CD1c-positive myeloid dendritic cell (primary cell): ENCODE measurements around the gene DBNDD2.
A peak's percentile ranks its signal among the peaks of the same experiment; 100 is the strongest.

Experiments used
- DNase-seq: peaks from one replicate; pipeline ENCODE4 v3.0.0-alpha.2; 2016; ENCODE audit errors: extremely low spot score

Gene DBNDD2

GRCh38 chr20:45407783-45408645, at the start of gene DBNDD2:
DBNDD2 (plus strand) TSS chr20:45408289; CDS start chr20:45408468, 179 bp downstream.
- no peak for DNase-seq

- no peak for DNase-seq
These were observed 49.1 kb upstream of the DBNDD2 start for GRCh38 chr20:45359069-45359405.

- DNase-seq: no peak
These were observed 48.5 kb upstream of the DBNDD2 start for GRCh38 chr20:45359406-45360148.

GRCh38 chr20:45361793-45362192, 46.3 kb upstream of the DBNDD2 start:
- DNase-seq: peak; percentile 73

GRCh38 chr20:45362804-45363610, 45.1 kb upstream of the DBNDD2 start, which contains the start of gene SYS1:
SYS1 (plus strand) TSS chr20:45363156; CDS start chr20:45363532, 376 bp downstream.
- DNase-seq: peak; percentile 99

- no peak for DNase-seq
These were observed 44.2 kb upstream of the DBNDD2 start for GRCh38 chr20:45363611-45364492.

GRCh38 chr20:45365444-45365970, 42.6 kb upstream of the DBNDD2 start:
- DNase-seq: no peak

GRCh38 chr20:45366192-45366591, 41.9 kb upstream of the DBNDD2 start:
- DNase-seq: no peak

- DNase-seq: no peak
These were observed 41.5 kb upstream of the DBNDD2 start for GRCh38 chr20:45366631-45367030.

GRCh38 chr20:45367126-45367525, 41.0 kb upstream of the DBNDD2 start:
- DNase-seq: no peak

GRCh38 chr20:45368221-45368980, 39.7 kb upstream of the DBNDD2 start:
- peak; percentile 88 for DNase-seq

GRCh38 chr20:45370571-45371160, 37.4 kb upstream of the DBNDD2 start:
- no peak for DNase-seq

- DNase-seq: no peak
These were observed 35.8 kb upstream of the DBNDD2 start for GRCh38 chr20:45372241-45372640.

GRCh38 chr20:45372646-45373352, 35.3 kb upstream of the DBNDD2 start:
- no peak for DNase-seq

- DNase-seq: peak; percentile 88
These were observed 34.6 kb upstream of the DBNDD2 start for GRCh38 chr20:45373353-45374100.

GRCh38 chr20:45374101-45374467, 34.0 kb upstream of the DBNDD2 start:
- DNase-seq: no peak

- DNase-seq: no peak
These were observed 33.1 kb upstream of the DBNDD2 start for GRCh38 chr20:45374966-45375365.

GRCh38 chr20:45377269-45377668, 30.8 kb upstream of the DBNDD2 start:
- DNase-seq: no peak
